Measurements from ENCODE around the gene CNTN4.
"Not testable (repeated sequence)": the region's sequence is repeated elsewhere in the genome, so short reads cannot be mapped to it uniquely, and the experiment has no call there.

Gene CNTN4

GRCh38 chr3:2517500-2518172 lies 419.0 kb downstream of the CNTN4 start:
- Mint-ChIP-seq H3K4me3 (no peak overlapping the region), H3K9me3 (ENCODE audit: low read depth) (no peaks in the 10 kb centered on the region), H3K27ac (no peak overlapping the region), H3K36me3 (no peaks in the 10 kb centered on the region), H3K27me3 (peaks cover 2% of the 10 kb centered on the region), H3K4me1 (ENCODE audit: low read depth) (no peaks in the 10 kb centered on the region)

GRCh38 chr3:2523281-2523836 lies 424.7 kb downstream of the CNTN4 start:
- Mint-ChIP-seq H3K36me3 (no peaks in the 10 kb centered on the region), H3K27ac (no peak overlapping the region), H3K4me3 (no peak overlapping the region)

GRCh38 chr3:2525968-2526367 lies 427.3 kb downstream of the CNTN4 start:
- Mint-ChIP-seq H3K9me3 (ENCODE audit: low read depth) (no peaks in the 10 kb centered on the region), H3K27me3 (peaks cover 1% of the 10 kb centered on the region), H3K36me3 (no peaks in the 10 kb centered on the region), H3K27ac (no peak overlapping the region), H3K4me3 (no peak overlapping the region), H3K4me1 (ENCODE audit: low read depth) (no peaks in the 10 kb centered on the region)

More at GRCh38 chr3:2523281-2523836, 424.7 kb downstream of the CNTN4 start:
- Mint-ChIP-seq H3K9me3 (ENCODE audit: low read depth) (no peaks in the 10 kb centered on the region), H3K27me3 (no peaks in the 10 kb centered on the region), H3K4me1 (ENCODE audit: low read depth) (no peaks in the 10 kb centered on the region)

- no peaks in the 10 kb centered on the region for H3K4me1 Mint-ChIP-seq (ENCODE audit: low read depth)
- no peak overlapping the region for H3K4me3 Mint-ChIP-seq
- H3K27ac Mint-ChIP-seq = no peak overlapping the region
- no peaks in the 10 kb centered on the region for H3K9me3 Mint-ChIP-seq (ENCODE audit: low read depth)
- peaks cover 1% of the 10 kb centered on the region for H3K27me3 Mint-ChIP-seq
- no peaks in the 10 kb centered on the region for H3K36me3 Mint-ChIP-seq
These were observed 428.3 kb downstream of the CNTN4 start for GRCh38 chr3:2526926-2527325.

- not testable (repeated sequence) for H3K4me3 Mint-ChIP-seq; H3K9me3 Mint-ChIP-seq (ENCODE audit: low read depth); H3K4me1 Mint-ChIP-seq (ENCODE audit: low read depth); H3K27me3 Mint-ChIP-seq; H3K36me3 Mint-ChIP-seq; H3K27ac Mint-ChIP-seq
These were observed 428.7 kb downstream of the CNTN4 start for GRCh38 chr3:2527328-2527727.

GRCh38 chr3:2534767-2535166 lies 436.1 kb downstream of the CNTN4 start:
- H3K27ac Mint-ChIP-seq; H3K9me3 Mint-ChIP-seq (ENCODE audit: low read depth); H3K4me3 Mint-ChIP-seq; H3K4me1 Mint-ChIP-seq (ENCODE audit: low read depth); H3K36me3 Mint-ChIP-seq; H3K27me3 Mint-ChIP-seq: not testable (repeated sequence)

GRCh38 chr3:2535206-2535605 lies 436.5 kb downstream of the CNTN4 start:
- Mint-ChIP-seq H3K27me3 (peaks cover 5% of the 10 kb centered on the region), H3K4me1 (ENCODE audit: low read depth) (no peaks in the 10 kb centered on the region), H3K9me3 (ENCODE audit: low read depth) (no peaks in the 10 kb centered on the region)

GRCh38 chr3:2536575-2536974 lies 437.9 kb downstream of the CNTN4 start:
- no peaks in the 10 kb centered on the region for H3K36me3 Mint-ChIP-seq
- H3K9me3 Mint-ChIP-seq (ENCODE audit: low read depth) = no peaks in the 10 kb centered on the region
- no peak overlapping the region for H3K27ac Mint-ChIP-seq
- peaks cover 5% of the 10 kb centered on the region for H3K27me3 Mint-ChIP-seq
- H3K4me3 Mint-ChIP-seq = no peak overlapping the region
- H3K4me1 Mint-ChIP-seq (ENCODE audit: low read depth) = no peaks in the 10 kb centered on the region

More at GRCh38 chr3:2535206-2535605, 436.5 kb downstream of the CNTN4 start:
- H3K27ac Mint-ChIP-seq = no peak overlapping the region
- no peak overlapping the region for H3K4me3 Mint-ChIP-seq
- no peaks in the 10 kb centered on the region for H3K36me3 Mint-ChIP-seq

- Mint-ChIP-seq H3K36me3 (no peaks in the 10 kb centered on the region), H3K9me3 (ENCODE audit: low read depth) (no peaks in the 10 kb centered on the region), H3K4me3 (no peak overlapping the region), H3K27me3 (peaks cover 5% of the 10 kb centered on the region), H3K27ac (no peak overlapping the region), H3K4me1 (ENCODE audit: low read depth) (no peaks in the 10 kb centered on the region)
These were observed 441.4 kb downstream of the CNTN4 start for GRCh38 chr3:2540115-2540514.

- H3K36me3 Mint-ChIP-seq = no peaks in the 10 kb centered on the region
- no peaks in the 10 kb centered on the region for H3K4me1 Mint-ChIP-seq (ENCODE audit: low read depth)
- no peak overlapping the region for H3K4me3 Mint-ChIP-seq
- no peaks in the 10 kb centered on the region for H3K9me3 Mint-ChIP-seq (ENCODE audit: low read depth)
- peaks cover 2% of the 10 kb centered on the region for H3K27me3 Mint-ChIP-seq
- H3K27ac Mint-ChIP-seq = no peak overlapping the region
These were observed 444.6 kb downstream of the CNTN4 start for GRCh38 chr3:2543247-2543646.

- no peaks in the 10 kb centered on the region for H3K4me1 Mint-ChIP-seq (ENCODE audit: low read depth)
- H3K36me3 Mint-ChIP-seq = no peaks in the 10 kb centered on the region
- H3K9me3 Mint-ChIP-seq (ENCODE audit: low read depth) = no peaks in the 10 kb centered on the region
- H3K27me3 Mint-ChIP-seq = no peaks in the 10 kb centered on the region
- no peak overlapping the region for H3K27ac Mint-ChIP-seq
- H3K4me3 Mint-ChIP-seq = no peak overlapping the region
These were observed 445.5 kb downstream of the CNTN4 start for GRCh38 chr3:2544212-2544611.

- Mint-ChIP-seq H3K27ac (no peak overlapping the region), H3K9me3 (ENCODE audit: low read depth) (no peaks in the 10 kb centered on the region), H3K36me3 (no peaks in the 10 kb centered on the region), H3K4me3 (no peak overlapping the region), H3K27me3 (no peaks in the 10 kb centered on the region), H3K4me1 (ENCODE audit: low read depth) (no peaks in the 10 kb centered on the region)
These were observed 446.1 kb downstream of the CNTN4 start for GRCh38 chr3:2544718-2545117.

GRCh38 chr3:2547049-2547448 lies 448.4 kb downstream of the CNTN4 start:
- Mint-ChIP-seq H3K27me3 (peaks cover 1% of the 10 kb centered on the region), H3K4me1 (ENCODE audit: low read depth) (no peaks in the 10 kb centered on the region), H3K36me3 (no peaks in the 10 kb centered on the region), H3K27ac (no peak overlapping the region), H3K9me3 (ENCODE audit: low read depth) (no peaks in the 10 kb centered on the region), H3K4me3 (no peak overlapping the region)

GRCh38 chr3:2554656-2555055 lies 456.0 kb downstream of the CNTN4 start:
- no peaks in the 10 kb centered on the region for H3K4me1 Mint-ChIP-seq (ENCODE audit: low read depth)
- H3K9me3 Mint-ChIP-seq (ENCODE audit: low read depth) = no peaks in the 10 kb centered on the region
- H3K27me3 Mint-ChIP-seq = peaks cover 1% of the 10 kb centered on the region
- H3K36me3 Mint-ChIP-seq = no peaks in the 10 kb centered on the region
- no peak overlapping the region for H3K27ac Mint-ChIP-seq
- no peak overlapping the region for H3K4me3 Mint-ChIP-seq

- Mint-ChIP-seq H3K4me1 (ENCODE audit: low read depth) (no peaks in the 10 kb centered on the region), H3K27ac (no peak overlapping the region), H3K9me3 (ENCODE audit: low read depth) (no peaks in the 10 kb centered on the region), H3K27me3 (peaks cover 3% of the 10 kb centered on the region), H3K36me3 (no peaks in the 10 kb centered on the region), H3K4me3 (no peak overlapping the region)
These were observed 460.1 kb downstream of the CNTN4 start for GRCh38 chr3:2558796-2559195.

- no peak overlapping the region for H3K4me3 Mint-ChIP-seq
- no peak overlapping the region for H3K27ac Mint-ChIP-seq
- no peaks in the 10 kb centered on the region for H3K27me3 Mint-ChIP-seq
- H3K36me3 Mint-ChIP-seq = no peaks in the 10 kb centered on the region
- H3K9me3 Mint-ChIP-seq (ENCODE audit: low read depth) = no peaks in the 10 kb centered on the region
- no peaks in the 10 kb centered on the region for H3K4me1 Mint-ChIP-seq (ENCODE audit: low read depth)
These were observed 468.8 kb downstream of the CNTN4 start for GRCh38 chr3:2567451-2567850.

All from activated naive CD8-positive, alpha-beta T cell (primary cell).